SK-N-SH (cell line): ENCODE data around the gene COL9A3. TPM values are rescaled to one million over a fixed set of nuclear protein-coding genes. Genes with fewer than 3 reads are reported as not detected.

ENCODE experiments used
- CTCF ChIA-PET: fragments of 300-600, 350-600 bp; formaldehyde crosslinking; extraction: SDS; loops from one replicate; lab custom pipeline; 2021; lab: Yijun Ruan, JAX
- POLR2A ChIA-PET: fragments of 350-600 bp; sonication (Branson Sonifier 250); formaldehyde crosslinking; extraction: SDS; loops from one replicate; lab custom pipeline; 2020; ENCODE audit warnings: antibody characterized with exemption, inconsistent platforms; lab: Yijun Ruan, JAX
- DNase-seq: peaks from one replicate; pipeline ENCODE4 v3.0.0; 2012
- H2AFZ ChIP-seq: fragments of 200-600 bp; sonication (generic); 2 replicates; pipeline ENCODE4 v1.8.1; 2016; ENCODE audit warnings: antibody characterized with exemption, mild to moderate bottlenecking, low read depth
- H3F3A ChIP-seq: fragments of 200-600 bp; sonication (generic); replicated peaks from 2 replicates; pipeline ENCODE3; 2016; ENCODE audit warnings: antibody characterized with exemption, mild to moderate bottlenecking; ENCODE audit not compliant: insufficient read depth
- H3K27ac ChIP-seq, 2 experiments: fragments of 200-500 bp in 1 of 2; fragments of 200-600 bp in 1 of 2; sonication (Bioruptor generic) in 1 of 2; sonication (generic), shearing (Covaris generic) in 1 of 2; 2 replicates each; pipeline versions ENCODE4 v1.5.1 to v1.6.1; 2014 to 2016; ENCODE audit warnings: low read depth in 2 of 2, inconsistent platforms in 1 of 2, low read length in 1 of 2, mild to moderate bottlenecking in 1 of 2, mixed read lengths in 1 of 2
- H3K27me3 ChIP-seq: fragments of 200-600 bp; sonication (generic), shearing (Covaris generic); 2 replicates; pipeline ENCODE4 v1.6.1; 2016; ENCODE audit warnings: mixed run types; ENCODE audit not compliant: insufficient read depth
- H3K36me3 ChIP-seq, 2 experiments: fragments of 200-500 bp in 1 of 2; fragments of 200-600 bp in 1 of 2; sonication (Bioruptor generic) in 1 of 2; sonication (generic) in 1 of 2; replicated peaks in 1 of 2; 2 replicates each; pipeline versions ENCODE3 to v1.5.1; 2014 to 2016; ENCODE audit warnings: low read length in 1 of 2, mild to moderate bottlenecking in 1 of 2; ENCODE audit not compliant: insufficient read depth in 2 of 2, control insufficient read depth in 1 of 2
- H3K4me1 ChIP-seq, 2 experiments: fragments of 200-500 bp in 1 of 2; fragments of 200-600 bp in 1 of 2; sonication (Bioruptor generic) in 1 of 2; sonication (generic), shearing (Covaris generic) in 1 of 2; 2 replicates each; pipeline versions ENCODE4 v1.5.1 to v1.6.1; 2014 to 2016; ENCODE audit warnings: low read depth in 1 of 2, low read length in 1 of 2, mixed run types in 1 of 2; ENCODE audit not compliant: insufficient read depth in 2 of 2, control insufficient read depth in 1 of 2
- H3K4me2 ChIP-seq: fragments of 200-600 bp; sonication (generic), shearing (Covaris generic); 2 replicates; pipeline ENCODE4 v1.6.1; 2017; ENCODE audit warnings: mixed run types
- H3K4me3 ChIP-seq, 2 experiments: fragments of 200-500 bp in 1 of 2; fragments of 200-600 bp in 1 of 2; sonication (Bioruptor generic) in 1 of 2; sonication (generic), shearing (Covaris generic) in 1 of 2; 2 replicates each; pipeline versions ENCODE4 v1.5.1 to v1.8.1; 2014 to 2016; ENCODE audit warnings: low read depth in 2 of 2, inconsistent platforms in 1 of 2, low read length in 1 of 2, mild to moderate bottlenecking in 1 of 2, mixed read lengths in 1 of 2, moderate library complexity in 1 of 2
- H3K79me2 ChIP-seq: fragments of 200-600 bp; sonication (generic); 2 replicates; pipeline ENCODE4 v1.8.1; 2017; ENCODE audit warnings: mild to moderate bottlenecking; ENCODE audit not compliant: insufficient read depth
- H3K9ac ChIP-seq: fragments of 200-600 bp; sonication (generic); 2 replicates; pipeline ENCODE4 v1.6.1; 2017; ENCODE audit warnings: mixed run types
- H3K9me2 ChIP-seq: fragments of 200-600 bp; sonication (generic); 2 replicates; pipeline ENCODE4 v1.6.1; 2017; ENCODE audit warnings: mixed run types
- H3K9me3 ChIP-seq: fragments of 200-600 bp; sonication (generic); 2 replicates; pipeline ENCODE4 v1.6.1; 2017; ENCODE audit warnings: mixed run types, mild to moderate bottlenecking, moderate library complexity
- H4K20me1 ChIP-seq: fragments of 200-600 bp; sonication (generic); 2 replicates; pipeline ENCODE4 v1.6.1; 2017; ENCODE audit warnings: mild to moderate bottlenecking, mixed run types; ENCODE audit not compliant: insufficient read depth
- CHD2 ChIP-seq: fragments of 150-350 bp; IDR thresholded peaks from 2 replicates; pipeline ENCODE4 v1.6.1; 2018; ENCODE audit warnings: low read length; ENCODE audit not compliant: partially characterized antibody
- EZH2phosphoT487 ChIP-seq: fragments of 200-600 bp; sonication (generic); IDR thresholded peaks from 2 replicates; pipeline ENCODE4 v1.6.1; 2017; ENCODE audit warnings: low read depth, mixed run types, mild to moderate bottlenecking, antibody characterized with exemption, moderate library complexity, borderline replicate concordance
- FOXJ3 ChIP-seq: sonication (generic); formaldehyde crosslinking; IDR thresholded peaks from 2 replicates; pipeline ENCODE4 v1.5.1; 2020; ENCODE audit warnings: mild to moderate bottlenecking, missing genetic modification reagents
- GABPA ChIP-seq: IDR thresholded peaks from 2 replicates; pipeline ENCODE4 v1.4.0; 2012; ENCODE audit warnings: low read depth, mild to moderate bottlenecking
- IRF3 ChIP-seq: fragments of 150-350 bp; IDR thresholded peaks from 2 replicates; pipeline ENCODE4 v1.6.1; 2016; ENCODE audit warnings: mild to moderate bottlenecking, low read depth, low read length
- JUND ChIP-seq: IDR thresholded peaks from 2 replicates; pipeline ENCODE4 v1.4.0; 2012
- MEF2A ChIP-seq: IDR thresholded peaks from 2 replicates; pipeline ENCODE4 v1.4.0; 2012; ENCODE audit warnings: low read depth, borderline replicate concordance
- MXI1 ChIP-seq: IDR thresholded peaks from 2 replicates; pipeline ENCODE4 v1.6.1; 2012; ENCODE audit warnings: mild to moderate bottlenecking, low read depth, low read length, improper control_type of control experiment
- NFIC ChIP-seq: IDR thresholded peaks from 2 replicates; pipeline ENCODE4 v1.4.0; 2012; ENCODE audit warnings: borderline replicate concordance
- NRF1 ChIP-seq: IDR thresholded peaks from 2 replicates; pipeline ENCODE4 v1.6.1; 2012; ENCODE audit warnings: low read depth, mild to moderate bottlenecking, low read length
- PBX3 ChIP-seq: IDR thresholded peaks from 2 replicates; pipeline ENCODE4; 2012
- SMC3 ChIP-seq: IDR thresholded peaks from 2 replicates; pipeline ENCODE4 v1.6.1; 2012; ENCODE audit warnings: low read depth, low read length, improper control_type of control experiment
- TAF1 ChIP-seq: IDR thresholded peaks from 2 replicates; pipeline ENCODE4 v1.6.1; 2012; ENCODE audit warnings: low read depth, mild to moderate bottlenecking, low read length, moderate library complexity, borderline replicate concordance
- TCF12 ChIP-seq: IDR thresholded peaks from 2 replicates; pipeline ENCODE4 v1.4.0; 2012
- YY1 ChIP-seq: IDR thresholded peaks from 2 replicates; pipeline ENCODE4 v1.4.0; 2012; ENCODE audit warnings: low read depth, mild to moderate bottlenecking
- ZBTB33 ChIP-seq: IDR thresholded peaks from 2 replicates; pipeline ENCODE4 v1.4.0; 2012; ENCODE audit warnings: low read depth, borderline replicate concordance
- WGBS: methylation state at CpG from one replicate; pipeline ENCODE4 v1.1.6; 2017; ENCODE audit warnings: low lambda C conversion rate; 5-methylcytosine and 5-hydroxymethylcytosine counted together
- polyA plus RNA-seq, 3 experiments: library from polyadenylated mRNA; depleted of rRNA; stranded (reverse); fragments of >200 nt; gene quantifications; 2 replicates each; pipeline ENCODE4 v1.2.3, GENCODE V29; 2012
- TF ChIP-seq, protein P1 (sequence below): IDR thresholded peaks from 2 replicates; pipeline ENCODE4 v1.4.0; 2012; ENCODE audit warnings: low read depth, borderline replicate concordance
- TF ChIP-seq, protein P2 (sequence below): fragments of 150-350 bp; IDR thresholded peaks from 2 replicates; pipeline ENCODE4 v1.6.1; 2017; ENCODE audit warnings: antibody characterized with exemption, low read length, low read depth, borderline replicate concordance

Gene COL9A3
- polyA plus RNA-seq, 1 of the 3 experiments (the other 2 are of a cell fraction) = 2.5 TPM

GRCh38 chr20:62832212-62832922 is 15.5 kb downstream of the COL9A3 start:
- TF ChIP-seq TCF12 (no peak), MEF2A (no peak), YY1 (no peak), GABPA (no peak), JUND (no peak), TAF1 (no peak), SMC3 (no peak), MXI1 (no peak), CHD2 (no peak), ZBTB33 (no peak), FOXJ3 (CRISPR knock-in tag) (no peak), PBX3 (no peak), NRF1 (no peak), IRF3 (no peak), EZH2phosphoT487 (no peak), NFIC (no peak)
- TF ChIP-seq, protein P1, sequence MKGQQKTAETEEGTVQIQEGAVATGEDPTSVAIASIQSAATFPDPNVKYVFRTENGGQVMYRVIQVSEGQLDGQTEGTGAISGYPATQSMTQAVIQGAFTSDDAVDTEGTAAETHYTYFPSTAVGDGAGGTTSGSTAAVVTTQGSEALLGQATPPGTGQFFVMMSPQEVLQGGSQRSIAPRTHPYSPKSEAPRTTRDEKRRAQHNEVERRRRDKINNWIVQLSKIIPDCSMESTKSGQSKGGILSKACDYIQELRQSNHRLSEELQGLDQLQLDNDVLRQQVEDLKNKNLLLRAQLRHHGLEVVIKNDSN = no peak
- TF ChIP-seq, protein P2, sequence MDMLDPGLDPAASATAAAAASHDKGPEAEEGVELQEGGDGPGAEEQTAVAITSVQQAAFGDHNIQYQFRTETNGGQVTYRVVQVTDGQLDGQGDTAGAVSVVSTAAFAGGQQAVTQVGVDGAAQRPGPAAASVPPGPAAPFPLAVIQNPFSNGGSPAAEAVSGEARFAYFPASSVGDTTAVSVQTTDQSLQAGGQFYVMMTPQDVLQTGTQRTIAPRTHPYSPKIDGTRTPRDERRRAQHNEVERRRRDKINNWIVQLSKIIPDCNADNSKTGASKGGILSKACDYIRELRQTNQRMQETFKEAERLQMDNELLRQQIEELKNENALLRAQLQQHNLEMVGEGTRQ = no peak
- TF ChIP-seq, all 33 proteins: peak for 0
- Histone ChIP-seq H4K20me1 (no peaks in the 10 kb centered on the region), H3K27me3 (no peaks in the 10 kb centered on the region), H3K36me3 (no peaks in the 10 kb centered on the region), H3K27ac (peak overlapping the region in 1 of 2 experiments; percentile 30; a peak in 1 of 4 replicates), H3K9me2 (no peaks in the 10 kb centered on the region), H3K4me1 (peaks cover 0 to 22% of the 10 kb centered on the region in 2 experiments; a peak in 1 of 4 replicates), H3K9ac (no peak overlapping the region), H3F3A (no peaks in the 10 kb centered on the region), H3K4me3 (no peak overlapping the region), H3K79me2 (no peaks in the 10 kb centered on the region), H3K9me3 (no peaks in the 10 kb centered on the region), H2AFZ (no peak overlapping the region), H3K4me2 (no peak overlapping the region)
- ChIA-PET POLR2A (no interaction called here), CTCF (interaction anchor here (0.5 to 3.0 kb wide), 4 partner anchors 10 to 224 kb away, joined by 3 to 21 read pairs (median 4); no protein-coding TSS in a partner anchor)
- 87% methylated on average over 16 of the region's 22 CpGs for WGBS
- peak; percentile 21 for DNase-seq
